ENCODE data around the gene SRCAP. TPM values are rescaled to one million over a fixed set of nuclear protein-coding genes. Genes with fewer than 3 reads are reported as not detected.

SRCAP gene
- polyA plus RNA-seq, 1 of the 3 experiments (the other 2 are of a cell fraction) = 5.6 TPM

DNA sequence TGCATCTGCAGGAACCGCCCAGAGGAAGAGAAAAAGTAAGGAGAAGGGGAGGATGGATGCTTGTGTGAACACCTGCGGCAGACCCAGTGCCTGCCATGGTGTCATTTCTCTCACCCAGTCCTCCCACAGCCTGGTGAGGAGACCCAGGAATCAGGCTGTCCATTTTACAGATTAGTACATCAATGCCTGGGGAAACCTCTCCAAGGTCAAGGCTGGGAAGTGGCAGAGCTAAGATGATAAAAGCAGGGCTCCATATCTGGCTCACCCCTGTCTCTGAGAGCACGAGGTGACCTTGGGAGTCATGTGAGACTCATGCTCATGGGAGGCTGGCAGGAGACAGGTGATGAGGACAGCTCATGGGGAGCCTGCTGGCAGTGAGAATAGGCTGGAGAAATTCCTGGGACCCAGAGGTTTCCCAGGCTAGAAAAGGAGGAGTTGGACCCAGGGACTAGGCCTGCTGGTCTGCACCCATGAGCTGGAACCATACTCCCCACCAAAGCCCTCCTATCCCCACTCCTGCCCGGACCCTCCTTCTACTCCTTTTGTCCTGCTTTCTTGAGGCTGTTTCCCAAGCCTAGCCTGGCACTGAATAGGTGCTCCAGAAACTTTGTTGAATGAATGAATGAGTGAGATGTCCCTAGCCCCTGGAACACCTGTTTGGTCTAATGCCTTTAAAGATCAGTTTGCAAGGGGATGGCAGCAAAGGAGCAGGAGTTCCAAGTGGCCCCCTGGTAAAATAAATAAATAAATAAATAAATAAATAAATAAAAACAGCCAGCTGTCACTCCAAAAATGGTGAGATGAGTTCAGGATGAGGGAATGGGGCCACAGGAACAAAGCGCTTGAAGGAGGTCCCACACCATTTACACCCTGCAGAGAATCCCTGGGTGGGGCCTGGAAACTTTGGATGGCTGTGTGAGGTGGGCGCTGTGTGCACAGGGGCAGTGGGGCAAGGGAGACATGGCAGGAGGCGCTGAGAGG is 86.4 kb downstream of the SRCAP start:
- no peaks in the 10 kb centered on the region for H4K20me1 ChIP-seq (ENCODE audit: insufficient read depth)
- H3K4me2 ChIP-seq = peak overlapping the region; percentile 100
- no peaks in the 10 kb centered on the region for H3K9me2 ChIP-seq
- H3K27me3 ChIP-seq (ENCODE audit: insufficient read depth) = no peaks in the 10 kb centered on the region
- CTCF ChIA-PET = interaction anchor here (1.2 to 1.3 kb wide), 2 partner anchors 15 to 22 kb away, joined by 3 read pairs; no protein-coding TSS in a partner anchor
- peak overlapping the region; percentile 82 to 86 for H3K4me3 ChIP-seq (ENCODE audit: low read depth in 2 of 2, low read length in 1 of 2)
- H3F3A ChIP-seq (replicated peaks; ENCODE audit: insufficient read depth) = peaks cover 5% of the 10 kb centered on the region
- peaks cover 6 to 17% of the 10 kb centered on the region in 2 experiments; a peak in 2 of 4 replicates for H3K4me1 ChIP-seq (ENCODE audit: control insufficient read depth in 1 of 2, insufficient read depth in 2 of 2, low read depth in 1 of 2, low read length in 1 of 2)
- H3K27ac ChIP-seq (ENCODE audit: low read depth in 2 of 2, low read length in 1 of 2) = no peak overlapping the region; a peak in 1 of 4 replicates
- peak overlapping the region; percentile 96; the same call in 1 of the 2 replicates for H3K9ac ChIP-seq
- H3K9me3 ChIP-seq = no peaks in the 10 kb centered on the region
- DNase-seq = no peak
- TF ChIP-seq, protein P1, sequence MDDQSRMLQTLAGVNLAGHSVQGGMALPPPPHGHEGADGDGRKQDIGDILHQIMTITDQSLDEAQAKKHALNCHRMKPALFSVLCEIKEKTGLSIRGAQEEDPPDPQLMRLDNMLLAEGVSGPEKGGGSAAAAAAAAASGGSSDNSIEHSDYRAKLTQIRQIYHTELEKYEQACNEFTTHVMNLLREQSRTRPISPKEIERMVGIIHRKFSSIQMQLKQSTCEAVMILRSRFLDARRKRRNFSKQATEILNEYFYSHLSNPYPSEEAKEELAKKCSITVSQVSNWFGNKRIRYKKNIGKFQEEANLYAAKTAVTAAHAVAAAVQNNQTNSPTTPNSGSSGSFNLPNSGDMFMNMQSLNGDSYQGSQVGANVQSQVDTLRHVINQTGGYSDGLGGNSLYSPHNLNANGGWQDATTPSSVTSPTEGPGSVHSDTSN (IDR thresholded peaks at IDR 0.05) = no peak
- TF ChIP-seq TAF1 (IDR thresholded peaks at IDR 0.05; ENCODE audit: borderline replicate concordance, low read depth, low read length) = no peak
- TF ChIP-seq, protein P2, sequence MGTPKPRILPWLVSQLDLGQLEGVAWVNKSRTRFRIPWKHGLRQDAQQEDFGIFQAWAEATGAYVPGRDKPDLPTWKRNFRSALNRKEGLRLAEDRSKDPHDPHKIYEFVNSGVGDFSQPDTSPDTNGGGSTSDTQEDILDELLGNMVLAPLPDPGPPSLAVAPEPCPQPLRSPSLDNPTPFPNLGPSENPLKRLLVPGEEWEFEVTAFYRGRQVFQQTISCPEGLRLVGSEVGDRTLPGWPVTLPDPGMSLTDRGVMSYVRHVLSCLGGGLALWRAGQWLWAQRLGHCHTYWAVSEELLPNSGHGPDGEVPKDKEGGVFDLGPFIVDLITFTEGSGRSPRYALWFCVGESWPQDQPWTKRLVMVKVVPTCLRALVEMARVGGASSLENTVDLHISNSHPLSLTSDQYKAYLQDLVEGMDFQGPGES (IDR thresholded peaks at IDR 0.05; ENCODE audit: low read depth, low read length) = no peak
- no peak for TF ChIP-seq FOXM1 (IDR thresholded peaks at IDR 0.05; ENCODE audit: low read depth)
- TF ChIP-seq FOSL2 (IDR thresholded peaks at IDR 0.05; ENCODE audit: borderline replicate concordance, low read depth) = no peak
- TF ChIP-seq EP300 (IDR thresholded peaks at IDR 0.05; ENCODE audit: borderline replicate concordance in 1 of 2, low read depth in 1 of 2, low read length in 1 of 2) = no peak
- no peak for TF ChIP-seq YY1 (IDR thresholded peaks at IDR 0.05; ENCODE audit: low read depth)
- no peak for TF ChIP-seq SMC3 (IDR thresholded peaks at IDR 0.05; ENCODE audit: low read depth, low read length)
- TF ChIP-seq RCOR1 (IDR thresholded peaks at IDR 0.05; ENCODE audit: low read length) = no peak
- TF ChIP-seq CHD2 (IDR thresholded peaks at IDR 0.05; ENCODE audit: low read length, partially characterized antibody) = no peak
- no peak for TF ChIP-seq RFX5 (IDR thresholded peaks at IDR 0.05; ENCODE audit: low read length)
- TF ChIP-seq, protein P3, sequence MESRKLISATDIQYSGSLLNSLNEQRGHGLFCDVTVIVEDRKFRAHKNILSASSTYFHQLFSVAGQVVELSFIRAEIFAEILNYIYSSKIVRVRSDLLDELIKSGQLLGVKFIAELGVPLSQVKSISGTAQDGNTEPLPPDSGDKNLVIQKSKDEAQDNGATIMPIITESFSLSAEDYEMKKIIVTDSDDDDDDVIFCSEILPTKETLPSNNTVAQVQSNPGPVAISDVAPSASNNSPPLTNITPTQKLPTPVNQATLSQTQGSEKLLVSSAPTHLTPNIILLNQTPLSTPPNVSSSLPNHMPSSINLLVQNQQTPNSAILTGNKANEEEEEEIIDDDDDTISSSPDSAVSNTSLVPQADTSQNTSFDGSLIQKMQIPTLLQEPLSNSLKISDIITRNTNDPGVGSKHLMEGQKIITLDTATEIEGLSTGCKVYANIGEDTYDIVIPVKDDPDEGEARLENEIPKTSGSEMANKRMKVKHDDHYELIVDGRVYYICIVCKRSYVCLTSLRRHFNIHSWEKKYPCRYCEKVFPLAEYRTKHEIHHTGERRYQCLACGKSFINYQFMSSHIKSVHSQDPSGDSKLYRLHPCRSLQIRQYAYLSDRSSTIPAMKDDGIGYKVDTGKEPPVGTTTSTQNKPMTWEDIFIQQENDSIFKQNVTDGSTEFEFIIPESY (IDR thresholded peaks at IDR 0.05; ENCODE audit: borderline replicate concordance, low read depth) = no peak
- no peak for TF ChIP-seq ELF1 (IDR thresholded peaks at IDR 0.05)
- TF ChIP-seq, protein P4, sequence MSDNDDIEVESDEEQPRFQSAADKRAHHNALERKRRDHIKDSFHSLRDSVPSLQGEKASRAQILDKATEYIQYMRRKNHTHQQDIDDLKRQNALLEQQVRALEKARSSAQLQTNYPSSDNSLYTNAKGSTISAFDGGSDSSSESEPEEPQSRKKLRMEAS (IDR thresholded peaks at IDR 0.05; ENCODE audit: low read depth) = no peak
- TF ChIP-seq, protein P5, sequence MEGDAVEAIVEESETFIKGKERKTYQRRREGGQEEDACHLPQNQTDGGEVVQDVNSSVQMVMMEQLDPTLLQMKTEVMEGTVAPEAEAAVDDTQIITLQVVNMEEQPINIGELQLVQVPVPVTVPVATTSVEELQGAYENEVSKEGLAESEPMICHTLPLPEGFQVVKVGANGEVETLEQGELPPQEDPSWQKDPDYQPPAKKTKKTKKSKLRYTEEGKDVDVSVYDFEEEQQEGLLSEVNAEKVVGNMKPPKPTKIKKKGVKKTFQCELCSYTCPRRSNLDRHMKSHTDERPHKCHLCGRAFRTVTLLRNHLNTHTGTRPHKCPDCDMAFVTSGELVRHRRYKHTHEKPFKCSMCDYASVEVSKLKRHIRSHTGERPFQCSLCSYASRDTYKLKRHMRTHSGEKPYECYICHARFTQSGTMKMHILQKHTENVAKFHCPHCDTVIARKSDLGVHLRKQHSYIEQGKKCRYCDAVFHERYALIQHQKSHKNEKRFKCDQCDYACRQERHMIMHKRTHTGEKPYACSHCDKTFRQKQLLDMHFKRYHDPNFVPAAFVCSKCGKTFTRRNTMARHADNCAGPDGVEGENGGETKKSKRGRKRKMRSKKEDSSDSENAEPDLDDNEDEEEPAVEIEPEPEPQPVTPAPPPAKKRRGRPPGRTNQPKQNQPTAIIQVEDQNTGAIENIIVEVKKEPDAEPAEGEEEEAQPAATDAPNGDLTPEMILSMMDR (IDR thresholded peaks at IDR 0.05) = no peak
- TF ChIP-seq, protein P6, sequence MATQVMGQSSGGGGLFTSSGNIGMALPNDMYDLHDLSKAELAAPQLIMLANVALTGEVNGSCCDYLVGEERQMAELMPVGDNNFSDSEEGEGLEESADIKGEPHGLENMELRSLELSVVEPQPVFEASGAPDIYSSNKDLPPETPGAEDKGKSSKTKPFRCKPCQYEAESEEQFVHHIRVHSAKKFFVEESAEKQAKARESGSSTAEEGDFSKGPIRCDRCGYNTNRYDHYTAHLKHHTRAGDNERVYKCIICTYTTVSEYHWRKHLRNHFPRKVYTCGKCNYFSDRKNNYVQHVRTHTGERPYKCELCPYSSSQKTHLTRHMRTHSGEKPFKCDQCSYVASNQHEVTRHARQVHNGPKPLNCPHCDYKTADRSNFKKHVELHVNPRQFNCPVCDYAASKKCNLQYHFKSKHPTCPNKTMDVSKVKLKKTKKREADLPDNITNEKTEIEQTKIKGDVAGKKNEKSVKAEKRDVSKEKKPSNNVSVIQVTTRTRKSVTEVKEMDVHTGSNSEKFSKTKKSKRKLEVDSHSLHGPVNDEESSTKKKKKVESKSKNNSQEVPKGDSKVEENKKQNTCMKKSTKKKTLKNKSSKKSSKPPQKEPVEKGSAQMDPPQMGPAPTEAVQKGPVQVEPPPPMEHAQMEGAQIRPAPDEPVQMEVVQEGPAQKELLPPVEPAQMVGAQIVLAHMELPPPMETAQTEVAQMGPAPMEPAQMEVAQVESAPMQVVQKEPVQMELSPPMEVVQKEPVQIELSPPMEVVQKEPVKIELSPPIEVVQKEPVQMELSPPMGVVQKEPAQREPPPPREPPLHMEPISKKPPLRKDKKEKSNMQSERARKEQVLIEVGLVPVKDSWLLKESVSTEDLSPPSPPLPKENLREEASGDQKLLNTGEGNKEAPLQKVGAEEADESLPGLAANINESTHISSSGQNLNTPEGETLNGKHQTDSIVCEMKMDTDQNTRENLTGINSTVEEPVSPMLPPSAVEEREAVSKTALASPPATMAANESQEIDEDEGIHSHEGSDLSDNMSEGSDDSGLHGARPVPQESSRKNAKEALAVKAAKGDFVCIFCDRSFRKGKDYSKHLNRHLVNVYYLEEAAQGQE (IDR thresholded peaks at IDR 0.05; ENCODE audit: low read depth, low read length) = no peak
- 83% methylated on average over 7 of the region's 7 CpGs for WGBS (ENCODE audit: low lambda C conversion rate)
- peaks cover 44% of the 10 kb centered on the region for H3K79me2 ChIP-seq (ENCODE audit: insufficient read depth)
- H2AFZ ChIP-seq (ENCODE audit: low read depth) = no peak overlapping the region
- peaks cover 8 to 44% of the 10 kb centered on the region in 2 experiments for H3K36me3 ChIP-seq (replicated peaks in 1 of 2; ENCODE audit: control insufficient read depth in 1 of 2, insufficient read depth in 2 of 2, low read length in 1 of 2)
- POLR2A ChIA-PET = interaction anchor here (0.6 to 4.1 kb wide), 3 partner anchors 18 to 21 kb away, joined by 3 to 128 read pairs (median 3); no protein-coding TSS in a partner anchor
